GM18508 (cell line): ENCODE measurements around the gene THSD1.
"Not testable (repeated sequence)": the region's sequence is repeated elsewhere in the genome, so short reads cannot be mapped to it uniquely, and the experiment has no call there.

Experiments
- ATAC-seq: cut with Tn5 transposase; IDR thresholded peaks from one replicate; pipeline ENCODE4 v1.9.1; 2021; ENCODE audit warnings: moderate number of reproducible peaks; ENCODE audit not compliant: insufficient read depth, unreplicated experiment

THSD1 gene

DNA sequence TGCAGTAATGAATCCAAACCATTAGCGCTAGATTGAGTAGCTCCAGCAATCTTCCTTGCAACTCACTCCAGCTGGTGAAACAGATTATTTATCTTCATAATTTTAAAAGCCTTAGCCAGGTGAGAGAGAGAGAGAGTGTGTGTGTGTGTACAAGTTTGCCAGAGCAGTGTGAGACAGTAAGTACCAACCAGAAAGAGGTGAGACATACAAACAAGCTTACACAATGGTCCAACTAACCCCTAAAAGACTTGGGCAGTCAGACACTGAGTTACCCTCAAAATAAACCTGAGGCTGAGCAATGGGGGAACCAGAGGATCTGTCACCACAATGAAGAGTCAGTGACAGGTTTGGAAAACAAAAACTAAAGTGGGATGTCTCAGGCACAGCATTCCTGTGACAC is 8.1 kb upstream of the THSD1 start:
- no peak for ATAC-seq

DNA sequence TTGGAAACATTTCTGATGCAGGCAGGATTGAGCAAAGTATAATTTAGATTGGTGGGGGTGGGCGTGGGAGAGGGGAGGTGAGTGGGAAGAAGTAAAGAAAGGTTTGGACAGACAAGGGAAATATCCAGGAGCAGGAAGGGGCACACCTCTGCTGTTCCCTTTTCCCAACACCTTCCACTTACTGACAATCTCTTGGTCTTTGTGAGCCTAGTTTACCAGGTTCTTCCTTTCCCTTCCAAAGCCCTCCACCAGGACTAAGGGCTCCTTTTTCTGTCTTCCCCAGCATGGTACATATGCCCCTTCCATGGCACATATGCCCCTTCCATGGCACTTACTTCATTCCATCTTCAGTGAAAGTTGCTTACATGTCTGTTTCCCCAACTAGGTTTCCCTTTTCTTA is 6.2 kb upstream of the THSD1 start:
- no peak for ATAC-seq

DNA sequence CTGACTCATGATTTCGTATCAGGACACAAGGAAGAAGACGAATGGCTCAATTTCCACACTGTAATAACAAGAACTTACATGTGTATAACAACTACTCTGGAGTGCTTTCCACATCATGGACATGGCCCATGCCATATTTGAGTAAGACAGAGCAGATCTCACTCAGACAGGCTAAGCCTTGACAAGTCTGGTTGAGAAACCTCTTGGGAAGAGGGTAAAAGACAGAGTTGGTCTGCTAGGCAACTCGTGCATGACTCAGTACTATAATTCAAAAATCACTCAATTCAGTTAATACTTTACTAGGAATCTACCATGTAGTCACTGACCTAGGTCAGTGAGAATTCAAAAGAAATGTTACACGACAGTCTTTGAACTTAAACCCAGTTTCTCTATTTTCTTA is 5.7 kb upstream of the THSD1 start:
- ATAC-seq = peak; percentile 96

DNA sequence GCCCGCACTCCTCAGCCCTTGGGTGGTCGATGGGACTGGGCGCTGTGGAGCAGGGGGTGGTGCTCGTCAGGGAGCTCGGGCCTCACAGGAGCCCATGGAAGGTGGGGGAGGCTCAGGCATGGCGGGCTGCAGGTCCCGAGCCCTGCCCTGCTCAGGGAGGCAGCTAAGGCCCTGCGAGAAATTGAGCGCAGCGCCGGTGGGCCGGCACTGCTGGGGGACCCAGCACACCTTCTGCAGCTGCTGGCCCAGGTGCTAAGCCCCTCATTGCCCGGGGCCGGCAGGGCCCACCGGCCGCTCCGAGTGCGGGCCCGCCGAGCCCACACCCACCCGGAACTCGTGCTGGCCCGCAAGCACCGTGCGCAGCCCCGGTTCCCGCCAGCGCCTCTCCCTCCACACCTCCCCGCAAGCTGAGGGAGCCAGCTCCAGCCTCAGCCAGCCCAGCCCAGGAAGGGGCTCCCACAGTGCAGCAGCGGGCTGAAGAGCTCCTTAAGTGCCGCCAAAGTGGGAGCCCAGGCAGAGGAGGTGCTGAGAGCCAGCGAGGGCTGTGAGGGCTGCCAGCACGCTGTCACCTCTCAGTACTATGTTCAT is 2.2 kb upstream of the THSD1 start:
- ATAC-seq = not testable (repeated sequence)

- not testable (repeated sequence) for ATAC-seq
Measured at GRCh38 chr13:52407436-52407835, 1.5 kb upstream of the THSD1 start.

GRCh38 chr13:52406629-52407028 is 657 bp upstream of the THSD1 start:
- ATAC-seq = no peak

GRCh38 chr13:52405369-52405766 is 604 bp downstream of the THSD1 start:
- ATAC-seq = no peak

- no peak for ATAC-seq
Measured at GRCh38 chr13:52399708-52400107, 6.3 kb downstream of the THSD1 start.

- no peak for ATAC-seq
Measured at GRCh38 chr13:52399046-52399445, 6.9 kb downstream of the THSD1 start.

DNA sequence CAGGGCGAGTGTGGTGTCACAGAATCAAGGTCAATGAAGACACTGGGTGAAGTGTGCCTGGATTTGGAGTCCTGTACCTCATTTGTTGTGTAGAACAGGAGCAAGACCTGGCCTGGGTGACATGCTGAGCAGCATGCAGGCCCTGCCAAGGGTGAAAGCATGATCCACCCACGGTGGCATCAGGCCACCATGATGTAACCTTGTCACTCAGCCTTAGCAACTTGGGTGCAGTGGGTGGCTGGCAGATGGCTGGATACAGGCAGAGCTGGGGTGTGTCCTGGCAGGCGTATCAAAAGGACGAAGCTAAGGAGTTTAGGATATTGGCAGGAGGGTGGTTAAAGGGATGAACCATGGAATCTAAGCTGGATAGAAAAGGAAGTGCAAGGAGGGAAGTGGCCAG is 10.3 kb downstream of the THSD1 start:
- ATAC-seq = no peak

DNA sequence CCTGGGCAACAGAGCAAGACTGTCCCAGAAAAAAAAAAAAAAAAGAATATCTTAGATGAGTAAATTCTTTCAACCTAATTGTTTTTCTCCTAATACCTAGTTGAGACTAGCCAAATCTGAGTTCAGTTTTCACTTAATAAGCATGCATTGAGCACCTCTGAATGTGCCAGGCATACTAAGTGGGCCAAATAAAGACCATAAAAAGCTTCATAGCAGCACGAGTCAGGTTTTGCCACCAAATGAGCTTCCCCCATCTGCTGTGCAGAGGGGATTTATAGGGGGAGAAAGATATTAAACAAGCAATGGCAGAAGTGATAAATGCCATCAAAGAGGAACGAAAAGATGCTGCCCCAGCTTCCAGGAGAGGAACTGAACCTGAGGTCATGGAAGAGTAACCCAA is 11.4 kb downstream of the THSD1 start:
- ATAC-seq = no peak

DNA sequence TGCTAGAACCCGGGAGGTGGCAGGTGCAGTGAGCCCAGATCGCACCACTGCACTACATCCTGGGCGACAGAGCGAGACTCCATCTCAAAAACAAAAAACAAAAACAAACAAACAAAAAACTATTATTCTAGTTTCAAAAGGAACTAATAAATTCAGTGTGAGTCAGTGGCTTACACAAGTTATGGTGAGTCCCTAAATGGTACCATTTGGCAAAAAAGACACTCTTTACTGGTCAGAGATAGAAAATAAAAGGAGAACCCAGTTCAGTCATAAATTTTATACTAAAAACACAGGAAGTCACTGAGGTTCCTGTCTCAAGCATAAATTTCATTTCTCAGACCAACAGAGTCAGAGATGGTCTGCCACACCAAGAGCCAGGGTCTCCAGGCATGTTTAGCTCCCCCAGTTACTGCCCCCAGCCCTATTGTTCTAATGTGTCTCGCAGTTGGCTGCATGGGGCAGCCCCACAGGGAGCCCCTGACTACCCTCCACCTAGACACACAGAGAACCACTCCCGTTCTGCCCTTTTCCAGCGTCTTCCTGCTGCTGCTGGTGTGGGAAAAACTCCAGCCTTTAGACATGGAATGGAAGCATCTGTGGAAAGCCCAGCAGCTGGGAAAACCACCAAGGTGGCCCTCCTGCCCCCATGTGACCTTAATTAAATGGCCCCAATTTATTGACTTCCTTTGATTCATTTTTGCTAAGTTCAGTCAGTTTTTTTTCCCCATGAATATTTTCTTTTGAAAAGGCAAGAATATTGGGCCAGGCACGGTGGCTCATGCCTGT is 12.2 kb downstream of the THSD1 start:
- ATAC-seq = no peak

DNA sequence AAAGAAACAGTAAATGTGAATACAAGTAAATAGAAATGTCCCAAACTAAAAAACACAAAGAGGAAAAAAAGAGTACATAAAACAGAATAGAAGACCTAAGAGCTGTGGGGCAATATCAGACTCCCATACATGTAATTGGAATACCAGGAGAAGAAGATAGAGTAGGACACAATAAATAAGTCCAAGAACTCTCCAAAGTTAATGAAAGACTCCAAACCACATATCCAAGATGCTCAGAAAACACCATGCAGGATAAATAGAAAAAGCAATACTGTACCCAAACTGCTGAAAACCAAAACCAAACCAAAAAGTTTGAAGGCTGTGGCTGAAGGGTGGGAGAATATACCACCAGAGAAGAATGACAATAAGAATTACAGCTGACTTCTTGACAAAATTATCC is 18.3 kb downstream of the THSD1 start:
- ATAC-seq = no peak

DNA sequence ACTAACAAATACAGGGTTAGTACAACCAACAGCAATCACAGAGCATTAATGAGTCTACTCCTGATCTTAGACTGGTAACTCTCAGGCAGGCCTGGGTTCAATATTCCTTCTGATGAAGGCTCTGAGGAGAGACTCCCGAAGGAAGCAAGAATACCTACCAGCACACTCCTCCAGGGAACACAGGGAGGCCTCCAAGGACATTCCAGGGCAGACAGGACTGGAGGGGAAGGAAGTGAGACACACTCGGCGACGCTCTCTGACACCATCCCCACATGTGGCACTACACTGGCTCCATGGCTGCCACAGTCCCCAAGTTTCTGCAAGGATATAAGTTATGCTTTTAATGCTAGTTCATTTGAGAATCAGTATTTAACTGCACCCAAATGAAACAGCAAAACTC is 20.1 kb downstream of the THSD1 start:
- no peak for ATAC-seq

- no peak for ATAC-seq
Measured at GRCh38 chr13:52383366-52383765, 22.6 kb downstream of the THSD1 start.

DNA sequence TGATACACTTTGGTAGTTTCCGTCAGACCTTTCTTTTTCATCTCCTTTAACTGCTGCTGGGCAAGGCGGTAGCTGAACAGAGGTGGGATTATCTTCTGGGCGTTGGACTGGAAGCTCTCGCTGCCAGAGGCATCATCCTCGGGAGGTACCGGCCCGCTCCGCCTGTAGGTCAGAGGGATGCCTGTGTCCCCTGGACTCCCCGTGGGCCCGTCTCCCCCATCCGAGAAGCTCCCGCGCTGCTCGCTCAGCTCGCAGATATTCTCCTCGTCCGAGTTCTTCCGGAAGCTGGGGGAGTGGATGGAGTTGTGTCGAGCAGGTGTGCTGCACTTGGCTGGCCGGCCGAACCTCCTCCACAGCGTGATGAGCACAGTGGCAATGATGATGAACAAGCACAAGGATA is 27.7 kb downstream of the THSD1 start:
- no peak for ATAC-seq

- no peak for ATAC-seq
Measured at GRCh38 chr13:52377898-52378297, 28.1 kb downstream of the THSD1 start.

- ATAC-seq = no peak
Measured at GRCh38 chr13:52374873-52375411, 31.0 kb downstream of the THSD1 start.

GRCh38 chr13:52374389-52374788 is 31.6 kb downstream of the THSD1 start:
- ATAC-seq = no peak

DNA sequence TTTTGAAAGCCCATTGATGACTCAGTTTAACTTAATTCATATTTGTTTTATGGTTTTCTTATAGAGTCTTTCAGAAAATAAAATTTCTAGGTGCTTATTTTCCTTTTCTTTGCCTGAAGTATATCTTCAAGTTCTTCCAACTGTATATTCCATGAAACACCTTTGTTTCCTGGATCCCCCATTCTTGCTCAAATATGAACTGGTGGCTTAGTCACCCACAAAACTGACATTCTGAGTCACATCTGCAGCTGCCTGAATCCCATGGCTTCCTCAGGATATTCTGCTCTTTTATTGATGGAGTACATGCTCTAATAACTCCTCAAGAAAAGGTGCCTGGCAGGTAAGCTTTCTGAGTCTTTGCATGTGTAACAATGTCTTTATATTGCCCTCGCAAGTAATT is 32.7 kb downstream of the THSD1 start:
- ATAC-seq = not testable (repeated sequence)

DNA sequence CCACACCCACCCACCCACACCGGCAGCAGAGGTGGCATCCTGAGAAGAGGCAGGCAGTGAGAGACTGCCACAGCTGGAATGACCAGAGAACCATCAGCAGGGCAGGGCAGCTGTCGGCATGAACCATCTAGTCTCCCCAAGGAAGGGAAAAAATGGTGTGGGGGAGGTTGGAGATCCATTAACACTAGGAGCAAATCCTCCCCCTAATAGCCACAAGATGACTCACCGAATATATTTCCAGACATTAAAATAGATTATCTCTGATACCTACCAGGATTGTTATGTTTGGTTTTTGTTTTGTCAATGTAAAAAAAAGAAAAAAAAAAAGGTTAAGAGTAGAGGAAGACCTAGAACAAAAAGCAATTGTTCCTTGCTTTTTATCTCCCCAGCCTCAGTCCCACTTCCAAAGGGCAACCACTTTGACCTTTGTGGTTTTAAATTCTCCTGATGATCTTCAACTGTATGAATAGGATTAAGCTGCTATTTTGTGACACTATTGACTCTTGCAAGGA is 34.2 kb downstream of the THSD1 start:
- ATAC-seq = no peak

DNA sequence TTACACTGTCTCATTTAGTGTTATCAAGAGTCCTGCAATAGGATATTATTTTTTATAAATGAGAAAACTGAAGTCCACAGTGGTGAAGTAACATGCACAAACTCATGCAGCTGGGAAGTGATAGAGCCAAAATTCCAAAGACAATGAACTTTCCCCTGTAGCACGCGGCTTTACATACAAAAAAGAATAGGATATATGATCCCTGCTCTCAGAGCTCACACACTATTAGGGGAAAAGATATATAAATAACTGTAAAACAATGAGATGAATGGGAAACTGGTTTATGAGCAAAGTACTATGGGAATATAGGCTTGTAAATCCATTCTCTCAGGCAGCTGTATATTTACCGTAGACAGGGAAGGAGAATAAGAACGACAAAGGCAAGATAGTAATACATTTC is 39.7 kb downstream of the THSD1 start:
- no peak for ATAC-seq
